ENCODE measurements around the gene SLC35F1. TPM values are rescaled to one million over a fixed set of nuclear protein-coding genes. Genes with fewer than 3 reads are reported as not detected.

The SLC35F1 gene
- total RNA-seq, 2 experiments from 2014 or later: 0.09 TPM

DNA sequence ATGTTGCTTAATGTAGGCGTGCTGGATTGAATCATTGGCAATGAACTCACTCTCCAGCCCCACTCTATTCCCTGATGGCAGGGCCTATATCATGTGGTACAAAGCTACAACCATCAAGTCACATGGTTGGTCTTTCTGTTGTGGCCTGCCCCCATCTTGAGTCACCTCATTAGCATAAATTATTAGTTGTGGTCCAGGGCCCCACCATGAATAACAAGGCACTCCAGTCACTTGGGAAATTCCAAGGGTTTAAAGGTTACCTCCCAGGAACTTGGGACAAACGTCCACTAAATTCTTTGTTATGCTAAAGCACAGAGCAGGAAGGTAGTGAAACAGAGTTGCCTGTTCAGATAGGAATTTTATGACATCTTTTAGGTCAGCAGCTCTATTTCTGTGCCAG lies 193.7 kb downstream of the SLC35F1 start:
- ChIA-PET CTCF (no interaction called here), POLR2A (no interaction called here)
- Mint-ChIP-seq H3K9me3 (peaks cover 3% of the 10 kb centered on the region), H3K4me1 (ENCODE audit: low read depth) (no peaks in the 10 kb centered on the region), H3K4me3 (no peak overlapping the region), H3K36me3 (ENCODE audit: low read depth) (no peaks in the 10 kb centered on the region), H3K27me3 (no peaks in the 10 kb centered on the region), H3K27ac (no peak overlapping the region)
- DNase-seq (no peak), ATAC-seq (no peak)
- TF ChIP-seq, protein P1, sequence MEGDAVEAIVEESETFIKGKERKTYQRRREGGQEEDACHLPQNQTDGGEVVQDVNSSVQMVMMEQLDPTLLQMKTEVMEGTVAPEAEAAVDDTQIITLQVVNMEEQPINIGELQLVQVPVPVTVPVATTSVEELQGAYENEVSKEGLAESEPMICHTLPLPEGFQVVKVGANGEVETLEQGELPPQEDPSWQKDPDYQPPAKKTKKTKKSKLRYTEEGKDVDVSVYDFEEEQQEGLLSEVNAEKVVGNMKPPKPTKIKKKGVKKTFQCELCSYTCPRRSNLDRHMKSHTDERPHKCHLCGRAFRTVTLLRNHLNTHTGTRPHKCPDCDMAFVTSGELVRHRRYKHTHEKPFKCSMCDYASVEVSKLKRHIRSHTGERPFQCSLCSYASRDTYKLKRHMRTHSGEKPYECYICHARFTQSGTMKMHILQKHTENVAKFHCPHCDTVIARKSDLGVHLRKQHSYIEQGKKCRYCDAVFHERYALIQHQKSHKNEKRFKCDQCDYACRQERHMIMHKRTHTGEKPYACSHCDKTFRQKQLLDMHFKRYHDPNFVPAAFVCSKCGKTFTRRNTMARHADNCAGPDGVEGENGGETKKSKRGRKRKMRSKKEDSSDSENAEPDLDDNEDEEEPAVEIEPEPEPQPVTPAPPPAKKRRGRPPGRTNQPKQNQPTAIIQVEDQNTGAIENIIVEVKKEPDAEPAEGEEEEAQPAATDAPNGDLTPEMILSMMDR (IDR thresholded peaks at IDR 0.05): no peak
- intact Hi-C loops (cut with micrococcal nuclease): no loop called here

DNA sequence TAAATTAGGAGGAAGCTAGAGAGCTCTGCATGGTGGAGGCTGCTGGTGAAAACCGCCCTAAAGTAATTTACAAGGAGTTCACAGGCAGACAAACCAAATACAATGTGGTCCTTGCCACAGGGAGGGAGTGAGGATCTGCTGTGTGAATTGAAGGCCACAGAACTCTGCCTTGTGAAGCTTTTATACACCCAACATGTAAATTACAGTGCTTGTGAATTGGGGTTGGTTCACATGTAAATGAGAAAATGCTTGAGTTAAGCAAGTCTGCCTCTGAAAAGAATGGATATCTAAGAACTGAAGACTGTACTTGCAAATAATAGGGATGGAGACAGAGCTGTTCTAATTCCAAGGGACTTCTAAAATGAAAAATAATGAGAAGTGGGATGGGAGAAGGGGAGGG lies 194.2 kb downstream of the SLC35F1 start:
- intact Hi-C loops (cut with micrococcal nuclease): no loop called here
- CTCF ChIA-PET: no interaction called here

DNA sequence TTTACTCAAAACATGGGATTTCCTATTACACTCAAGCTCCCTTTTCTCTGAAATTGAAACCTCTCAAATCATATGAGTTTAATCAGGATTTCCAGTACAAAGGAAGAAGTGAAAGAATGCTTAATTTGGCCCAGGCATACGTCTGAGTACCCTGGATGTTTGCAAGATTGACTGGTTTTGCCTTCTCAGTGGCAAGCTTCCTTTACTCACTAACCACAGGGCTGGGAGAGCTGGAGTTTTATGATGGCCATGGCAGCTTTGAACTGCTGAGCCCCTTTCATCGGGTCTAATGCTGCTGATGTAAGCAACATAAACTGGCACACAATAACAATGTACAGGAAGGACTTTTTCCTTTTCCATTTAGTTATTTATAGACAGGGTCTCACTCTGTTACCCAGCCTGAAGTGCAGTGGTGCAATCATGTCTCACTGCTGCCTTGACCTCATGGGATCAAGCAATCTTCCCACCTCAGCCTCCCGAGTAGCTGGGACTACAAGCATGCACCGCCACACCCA lies 194.8 kb downstream of the SLC35F1 start:
- peaks cover 3% of the 10 kb centered on the region for H3K9me3 Mint-ChIP-seq
- intact Hi-C loops (cut with micrococcal nuclease): no loop called here
- H3K4me1 Mint-ChIP-seq (ENCODE audit: low read depth): no peaks in the 10 kb centered on the region
- ATAC-seq: no peak
- DNase-seq: no peak
- H3K27me3 Mint-ChIP-seq: no peaks in the 10 kb centered on the region
- H3K36me3 Mint-ChIP-seq (ENCODE audit: low read depth): no peaks in the 10 kb centered on the region
- POLR2A ChIA-PET: no interaction called here
- H3K27ac Mint-ChIP-seq: no peak overlapping the region
- TF ChIP-seq, protein P1 (IDR thresholded peaks at IDR 0.05): no peak
- H3K4me3 Mint-ChIP-seq: no peak overlapping the region
- CTCF ChIA-PET: no interaction called here

More for the DNA sequence above, 194.2 kb downstream of the SLC35F1 start:
- H3K4me1 Mint-ChIP-seq (ENCODE audit: low read depth): no peaks in the 10 kb centered on the region
- no peaks in the 10 kb centered on the region for H3K36me3 Mint-ChIP-seq (ENCODE audit: low read depth)
- no peak overlapping the region for H3K4me3 Mint-ChIP-seq
- DNase-seq (no peak), ATAC-seq (no peak)
- no peak overlapping the region for H3K27ac Mint-ChIP-seq
- H3K27me3 Mint-ChIP-seq: no peaks in the 10 kb centered on the region
- POLR2A ChIA-PET: no interaction called here
- peaks cover 3% of the 10 kb centered on the region for H3K9me3 Mint-ChIP-seq
- TF ChIP-seq, protein P1 (IDR thresholded peaks at IDR 0.05): no peak

DNA sequence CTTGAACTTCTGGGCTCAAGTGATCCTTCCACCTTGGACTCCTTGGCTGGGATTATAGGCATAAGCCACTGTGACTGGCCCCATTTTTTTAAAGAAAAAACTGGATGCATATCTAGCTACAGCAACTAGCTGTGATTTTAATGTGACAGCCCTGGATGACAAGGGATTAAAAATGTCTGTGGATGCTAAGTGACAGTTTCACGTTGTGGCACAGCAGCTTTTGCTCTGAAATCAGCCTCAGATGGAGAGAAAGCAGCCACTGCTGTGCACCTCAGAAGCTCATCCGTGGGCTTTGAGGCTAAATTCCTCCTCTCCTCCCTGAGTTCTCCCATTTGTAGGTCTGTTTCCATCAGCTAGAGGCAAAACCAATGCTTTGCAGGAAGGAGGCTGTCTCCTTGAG lies 195.3 kb downstream of the SLC35F1 start:
- TF ChIP-seq, protein P1 (IDR thresholded peaks at IDR 0.05): no peak
- CTCF ChIA-PET: no interaction called here
- H3K4me3 Mint-ChIP-seq: no peak overlapping the region

DNA sequence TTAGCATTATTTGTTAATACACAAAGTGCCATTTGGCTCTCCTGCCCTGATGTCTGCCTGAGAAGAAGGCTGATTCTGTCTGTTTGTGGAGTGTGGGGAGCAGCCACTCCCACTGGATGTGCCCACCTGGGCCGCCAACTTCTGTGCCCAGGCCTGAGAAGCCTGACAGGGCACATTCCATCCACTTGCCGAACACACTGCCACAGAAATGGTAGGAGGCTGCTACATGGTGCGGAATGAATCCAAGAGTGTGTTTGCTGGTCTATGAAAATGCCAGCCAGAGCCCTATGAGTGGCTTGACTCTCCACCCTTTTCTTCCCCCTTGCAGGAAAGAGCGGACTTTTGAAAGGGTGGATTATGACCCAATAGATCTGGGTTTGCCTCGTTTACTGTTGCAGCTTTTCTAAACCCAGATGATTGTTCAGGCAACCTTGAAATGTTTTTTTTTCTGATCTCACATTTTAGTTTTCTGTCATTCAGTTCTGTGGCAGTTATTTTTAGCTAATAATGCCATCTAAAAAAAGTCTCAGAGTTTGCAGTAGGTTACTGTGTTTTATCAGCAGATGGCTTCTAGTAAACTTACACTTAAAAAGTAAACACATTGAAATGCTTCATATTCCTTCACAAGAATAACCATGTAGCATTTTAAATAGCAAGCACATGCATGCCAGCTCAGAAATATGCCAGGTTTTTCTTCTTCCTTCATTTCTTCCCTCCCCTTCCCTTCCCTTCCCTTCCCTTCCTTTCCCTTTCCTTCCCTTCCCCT lies 196.5 kb downstream of the SLC35F1 start:
- H3K4me1 Mint-ChIP-seq (ENCODE audit: low read depth): no peaks in the 10 kb centered on the region
- no peaks in the 10 kb centered on the region for H3K27me3 Mint-ChIP-seq
- no peak for DNase-seq
- H3K4me3 Mint-ChIP-seq: no peak overlapping the region
- H3K9me3 Mint-ChIP-seq: peaks cover 3% of the 10 kb centered on the region
- ChIA-PET CTCF (no interaction called here), POLR2A (no interaction called here)
- H3K36me3 Mint-ChIP-seq (ENCODE audit: low read depth): no peaks in the 10 kb centered on the region
- intact Hi-C loops (cut with micrococcal nuclease): no loop called here
- TF ChIP-seq, protein P1 (IDR thresholded peaks at IDR 0.05): no peak
- H3K27ac Mint-ChIP-seq: no peak overlapping the region
- ATAC-seq: no peak

More for the DNA sequence above, 195.3 kb downstream of the SLC35F1 start:
- intact Hi-C loops (cut with micrococcal nuclease): no loop called here
- DNase-seq: no peak
- Mint-ChIP-seq H3K4me1 (ENCODE audit: low read depth) (no peaks in the 10 kb centered on the region), H3K27ac (no peak overlapping the region), H3K9me3 (peaks cover 3% of the 10 kb centered on the region), H3K36me3 (ENCODE audit: low read depth) (no peaks in the 10 kb centered on the region), H3K27me3 (no peaks in the 10 kb centered on the region)
- POLR2A ChIA-PET: no interaction called here
- ATAC-seq: no peak

All from activated CD8-positive, alpha-beta T cell treated with anti-CD3 and anti-CD28 coated beads for 36 hours (primary cell).